ENCODE results near the gene KRTAP5-9.
"Not testable (repeated sequence)": the region's sequence is repeated elsewhere in the genome, so short reads cannot be mapped to it uniquely, and the experiment has no call there.

DNA sequence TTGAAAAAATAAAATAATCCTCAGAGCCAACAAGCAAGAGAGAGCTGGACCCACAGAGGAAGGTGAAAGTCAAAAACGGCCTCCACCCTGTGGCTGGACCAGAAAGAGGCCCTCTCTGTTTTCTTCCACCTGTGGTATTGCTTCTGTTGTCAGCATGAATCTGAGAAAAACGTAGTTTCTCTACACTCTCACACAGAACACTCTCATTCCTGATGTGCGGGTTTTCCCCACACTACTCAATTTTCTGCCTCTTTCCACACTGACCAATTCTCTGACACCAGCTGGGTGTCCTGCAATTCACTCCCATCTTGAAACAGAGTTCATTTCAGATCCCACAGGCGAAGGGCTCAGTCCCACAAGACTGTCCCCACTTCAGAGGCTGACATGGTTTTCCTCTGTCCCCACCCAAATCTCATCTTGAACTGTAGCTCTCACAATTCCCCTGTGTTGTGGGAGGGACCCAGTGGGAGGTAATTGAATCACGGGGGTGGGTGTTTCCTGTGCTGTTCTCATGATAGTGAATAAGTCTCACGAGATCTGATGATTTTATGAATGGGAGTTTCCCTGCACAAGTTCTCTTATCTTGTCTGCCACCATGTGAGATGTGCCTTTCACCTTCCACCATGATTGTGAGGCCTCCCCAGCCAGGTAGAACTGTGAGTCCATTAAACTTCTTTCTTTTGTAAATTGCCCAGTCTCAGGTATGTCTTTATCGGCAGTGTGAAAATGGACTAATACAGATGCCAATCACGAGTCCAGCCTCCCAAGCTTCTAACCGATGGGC lies 7.5 kb upstream of the KRTAP5-9 start:
- TF ChIP-seq CTCF (IDR thresholded peaks at IDR 0.05; ENCODE audit: poor library complexity); EZH2 (IDR thresholded peaks at IDR 0.05; ENCODE audit: borderline replicate concordance): not testable (repeated sequence)

Data from hepatocyte (in vitro differentiated cells).